Activated CD4-positive, alpha-beta T cell treated with anti-CD3 and anti-CD28 coated beads for 1 hour (primary cell): ENCODE measurements around the gene AKTIP.

Experiments used
- DNase-seq: peaks from one replicate; pipeline ENCODE4 v3.0.0-alpha.2; 2020

AKTIP gene

GRCh38 chr16:53476867-53477266 lies 26.1 kb downstream of the AKTIP start:
- no peak for DNase-seq

- DNase-seq, result no peak
These were observed 37.3 kb downstream of the AKTIP start for GRCh38 chr16:53465606-53466280.

- DNase-seq, result no peak
These were observed 44.4 kb downstream of the AKTIP start for GRCh38 chr16:53458635-53459034.

- DNase-seq, result peak; percentile 53
These were observed 45.3 kb downstream of the AKTIP start for GRCh38 chr16:53457670-53458069.

GRCh38 chr16:53456625-53457024 lies 46.4 kb downstream of the AKTIP start:
- no peak for DNase-seq

GRCh38 chr16:53453928-53454327 lies 49.1 kb downstream of the AKTIP start:
- DNase-seq, result no peak

DNA sequence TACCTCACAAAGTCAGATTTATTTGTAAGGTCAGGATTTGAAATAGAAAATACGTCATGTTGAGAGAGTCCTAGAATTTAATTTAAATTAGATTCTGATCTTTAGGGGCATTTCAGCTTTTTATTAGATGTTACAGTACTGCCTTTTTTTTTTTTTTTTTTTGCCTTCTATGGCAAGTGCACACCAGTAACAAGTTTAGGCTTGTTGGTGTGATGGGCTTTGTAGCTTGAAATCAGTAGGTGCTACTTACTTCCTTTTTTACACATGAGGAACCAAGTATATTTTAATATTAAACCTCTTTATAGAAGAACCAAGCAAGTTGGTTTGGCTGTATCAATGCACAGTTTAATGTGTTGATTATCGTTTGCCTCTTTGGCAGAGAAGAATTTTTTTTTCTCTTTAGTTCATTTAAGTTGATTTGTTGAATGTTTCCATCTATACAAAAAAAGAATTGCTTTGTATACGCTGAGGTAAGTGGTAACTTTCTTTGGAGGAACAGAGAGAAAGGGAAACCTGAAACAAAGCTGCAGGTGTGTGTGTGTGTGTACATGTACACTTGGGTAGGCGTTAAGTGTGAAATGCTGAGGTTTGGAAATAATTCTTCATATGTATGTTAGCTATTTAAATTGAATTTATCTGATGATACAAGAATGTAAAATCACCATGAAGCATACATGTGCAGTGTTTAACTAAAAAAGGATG lies 53.0 kb downstream of the AKTIP start:
- no peak for DNase-seq

- no peak for DNase-seq
These were observed 56.9 kb downstream of the AKTIP start for GRCh38 chr16:53446090-53446489.

DNA sequence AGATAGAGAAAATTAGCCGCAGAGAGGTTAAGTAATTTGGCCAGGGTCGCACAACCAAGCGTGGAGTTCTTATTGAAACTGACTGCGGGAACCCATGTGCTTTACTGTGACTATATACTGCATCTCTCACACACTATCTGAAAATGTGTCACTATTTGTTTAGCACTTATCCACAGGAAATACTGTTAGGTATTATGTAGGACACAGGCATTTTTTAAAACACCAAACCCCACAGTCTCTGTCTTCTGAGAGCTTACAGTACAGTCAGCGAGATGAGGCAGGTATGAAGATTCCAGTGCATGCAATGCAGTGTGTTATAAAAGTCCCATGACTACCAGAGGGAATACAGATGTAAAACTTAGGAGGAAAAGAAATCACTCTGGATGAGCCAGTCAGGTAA lies 57.5 kb downstream of the AKTIP start:
- no peak for DNase-seq
